HPDE6-E6E7 (cell line): ENCODE results near the gene RFNG.

ENCODE experiments used
- DNase-seq: peaks from one replicate; pipeline ENCODE4 v3.0.0; 2011; ENCODE audit warnings: missing footprints; ENCODE audit errors: extremely low spot score

RFNG gene

DNA sequence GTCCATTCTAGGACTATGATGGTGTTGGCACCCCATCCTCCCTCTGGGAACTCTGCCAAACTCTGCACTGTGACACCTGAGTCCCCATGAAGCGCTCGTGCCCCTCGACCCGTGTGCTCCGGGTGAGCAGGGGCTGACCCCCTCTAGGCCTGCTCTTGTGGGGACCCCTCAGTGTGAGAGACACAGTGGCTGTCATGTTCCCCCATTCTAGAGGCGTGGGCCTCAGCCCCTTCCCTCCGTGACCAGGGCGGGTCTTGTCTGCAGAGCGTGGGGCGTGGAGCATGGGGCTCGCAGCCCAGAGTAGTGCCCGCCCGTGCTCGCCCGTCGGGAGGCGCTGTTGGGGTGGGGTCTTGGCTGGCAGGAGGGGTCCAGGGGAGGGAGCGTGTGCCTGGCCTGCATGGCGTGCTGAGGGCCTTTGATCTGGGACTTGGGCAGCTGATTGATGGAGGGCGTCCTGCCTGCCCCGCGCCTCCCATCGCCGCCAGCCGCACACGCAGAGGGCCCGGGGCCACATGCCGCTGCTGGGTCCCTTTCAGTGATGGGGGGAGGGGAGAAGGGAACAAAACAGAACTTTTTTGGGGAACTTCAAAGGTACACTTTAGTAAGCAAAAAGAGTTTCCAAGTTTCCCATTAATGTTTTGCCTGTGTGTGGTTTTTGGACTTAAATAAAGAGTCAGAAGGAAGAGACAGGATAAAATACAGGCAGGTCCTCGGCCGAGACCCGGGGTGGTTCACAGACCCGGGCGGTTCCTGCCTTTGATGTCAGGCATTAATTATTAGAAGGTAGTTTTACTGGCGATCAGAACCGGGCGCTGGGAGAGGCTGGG is 51.4 kb downstream of the RFNG start:
- no peak for DNase-seq

- DNase-seq: no peak
Measured at GRCh38 chr17:81999587-81999975, 52.0 kb downstream of the RFNG start.

- no peak for DNase-seq
Measured at GRCh38 chr17:81998691-81999438, 52.7 kb downstream of the RFNG start.

DNA sequence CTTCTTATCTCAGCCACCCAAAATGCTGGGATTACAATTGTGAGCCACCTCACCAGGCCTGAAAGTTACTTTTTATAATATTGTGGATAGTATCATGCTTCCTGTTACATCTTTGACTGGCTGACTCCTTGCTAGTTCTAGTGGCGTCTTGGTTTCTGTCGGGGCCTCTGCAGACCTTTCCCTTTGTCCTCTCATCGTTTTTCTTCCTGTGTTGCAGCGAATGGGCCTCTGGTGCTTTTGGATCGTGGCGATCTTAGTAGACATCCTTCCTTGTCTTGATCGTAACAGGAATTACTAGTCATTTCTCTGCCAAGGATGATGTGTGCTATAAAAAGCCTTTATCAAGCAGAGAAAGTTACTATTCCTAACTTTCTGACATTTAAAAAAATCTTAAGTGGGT is 53.4 kb downstream of the RFNG start:
- DNase-seq: no peak
